Glomerular visceral epithelial cell (primary cell): ENCODE results near the gene GIMAP1.
A peak's percentile ranks its signal among the peaks of the same experiment; 100 is the strongest.

Experiments
- DNase-seq: peaks from one replicate; pipeline ENCODE4 v3.0.0-alpha.2; 2016; ENCODE audit errors: extremely low spot score

Gene GIMAP1

GRCh38 chr7:150748376-150748775 lies 32.0 kb downstream of the GIMAP1 start:
- no peak for DNase-seq

GRCh38 chr7:150751702-150752101 lies 35.3 kb downstream of the GIMAP1 start:
- DNase-seq: no peak

- DNase-seq: no peak
Observed at GRCh38 chr7:150753239-150753638, 36.8 kb downstream of the GIMAP1 start.

DNA sequence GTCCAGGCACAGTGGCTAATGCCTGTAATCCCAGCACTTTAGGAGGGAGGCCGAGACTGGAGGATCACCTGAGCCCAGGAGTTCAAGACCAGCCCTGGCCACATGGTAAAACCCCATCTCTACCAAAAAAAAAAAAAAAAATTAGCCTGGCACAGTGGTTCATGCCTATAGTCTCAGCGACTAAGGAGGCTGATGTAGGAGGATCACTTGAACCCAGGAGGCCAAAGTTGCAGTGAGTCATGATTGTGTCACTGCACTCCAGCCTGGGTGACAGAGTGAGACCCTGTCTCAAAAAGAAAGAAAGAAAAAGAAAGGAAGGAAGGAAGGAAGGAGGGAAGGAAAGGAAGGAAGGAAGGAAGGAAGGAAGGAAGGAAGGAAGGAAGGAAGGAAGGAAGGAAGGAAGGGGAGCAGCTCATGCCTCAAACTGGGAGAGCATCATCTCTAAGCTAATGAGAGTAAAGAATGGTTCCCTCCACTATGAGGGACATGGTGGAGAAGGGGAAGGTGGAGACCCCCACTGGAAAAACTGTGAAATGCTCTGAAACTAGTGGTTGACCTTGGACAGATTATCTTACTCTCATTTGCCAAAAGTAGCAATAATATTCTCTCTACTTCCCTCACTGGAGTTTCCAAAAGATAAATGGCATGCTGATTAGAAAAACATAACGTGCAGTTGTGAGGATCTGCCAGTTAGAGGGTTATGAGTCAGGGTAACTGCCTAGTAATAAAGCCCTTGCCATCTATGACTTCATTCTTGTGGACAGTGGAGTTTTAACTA lies 37.6 kb downstream of the GIMAP1 start:
- peak; percentile 8 for DNase-seq

DNA sequence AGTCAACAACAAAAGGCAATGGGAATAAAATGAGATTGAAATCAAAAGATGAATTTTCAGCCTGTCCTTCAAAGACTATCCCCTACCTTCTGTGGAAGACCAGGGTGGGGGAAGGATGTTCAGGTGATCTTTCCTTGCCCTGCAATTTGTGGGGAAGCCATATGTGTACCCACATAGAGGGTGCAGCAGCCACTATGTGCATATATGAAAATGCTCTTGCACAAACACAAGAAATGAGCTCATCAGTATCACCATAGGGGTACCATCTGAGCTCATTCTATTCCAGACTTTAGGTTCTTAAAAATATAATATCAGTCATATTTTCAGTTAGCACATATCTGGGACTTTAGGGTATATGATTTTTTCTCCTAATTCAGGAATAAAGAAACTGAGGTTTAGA lies 38.5 kb downstream of the GIMAP1 start:
- DNase-seq: no peak

GRCh38 chr7:150755473-150756099 lies 39.2 kb downstream of the GIMAP1 start:
- no peak for DNase-seq

DNA sequence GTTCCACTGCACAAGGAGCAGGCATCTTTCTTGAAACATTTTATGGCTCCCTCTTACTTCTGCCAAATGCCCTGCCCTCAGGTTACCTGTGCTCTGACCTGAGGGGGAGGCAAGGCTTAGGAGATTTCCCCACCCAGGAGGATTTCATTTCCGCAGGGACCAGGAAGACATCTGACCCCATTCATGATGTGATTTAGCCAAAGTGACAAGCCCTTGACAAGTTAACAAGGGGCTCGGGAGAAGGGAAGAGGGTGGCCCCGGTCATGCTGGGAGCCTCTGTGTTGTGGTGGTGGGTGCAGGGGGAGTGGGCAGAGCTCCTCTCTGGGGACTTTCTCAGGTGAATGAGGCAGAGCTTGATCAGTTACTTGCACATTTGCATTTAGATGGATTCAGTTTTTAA lies 39.8 kb downstream of the GIMAP1 start:
- no peak for DNase-seq

GRCh38 chr7:150756858-150757257 lies 40.4 kb downstream of the GIMAP1 start:
- DNase-seq: no peak

- no peak for DNase-seq
Observed at GRCh38 chr7:150759479-150759878, 43.1 kb downstream of the GIMAP1 start.

DNA sequence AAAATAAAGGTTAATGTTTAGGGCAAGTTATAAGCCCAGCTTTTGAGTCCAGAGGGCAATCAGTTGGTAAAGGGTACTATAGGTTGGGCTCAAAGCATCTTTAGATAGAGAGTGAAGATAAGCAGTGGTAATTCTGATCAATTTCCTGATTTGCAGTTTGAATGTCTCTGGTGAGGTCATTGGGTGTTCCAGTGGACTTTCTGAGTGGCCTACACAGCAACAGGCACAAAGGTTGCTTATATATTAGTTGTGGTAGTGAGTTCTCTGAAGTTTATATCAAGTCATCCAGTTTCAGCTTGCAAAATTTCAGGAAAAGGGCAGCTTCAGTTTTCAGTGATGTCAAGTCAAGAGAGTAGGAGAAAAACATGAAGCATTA lies 49.9 kb downstream of the GIMAP1 start:
- no peak for DNase-seq

- no peak for DNase-seq
Observed at GRCh38 chr7:150769768-150770167, 53.4 kb downstream of the GIMAP1 start.
